GM12892 (cell line): ENCODE measurements around the gene DHX30.

Experiments
- DNase-seq: peaks from one replicate; pipeline ENCODE4 v3.0.0; 2011; ENCODE audit not compliant: insufficient read length
- FAIRE-seq: peaks from 2 replicates; lab custom pipeline; 2011; peaks lifted over from hg19 to GRCh38; lab: Jason Lieb, UNC
- POLR2A ChIP-seq: IDR thresholded peaks from 2 replicates; pipeline ENCODE4 v1.6.1; 2011; ENCODE audit warnings: low read depth, low read length, control low read depth
- POLR2AphosphoS5 ChIP-seq: IDR thresholded peaks from 2 replicates; pipeline ENCODE4 v1.6.1; 2011; ENCODE audit warnings: low read depth, low read length, control low read depth
- TAF1 ChIP-seq: IDR thresholded peaks from 2 replicates; pipeline ENCODE4 v1.6.1; 2011; ENCODE audit warnings: low read depth, mild to moderate bottlenecking, control low read depth, low read length, borderline replicate concordance

Gene DHX30

GRCh38 chr3:47890126-47890827, 87.3 kb downstream of the DHX30 start:
- no peak for FAIRE-seq

GRCh38 chr3:47890828-47891612, 88.1 kb downstream of the DHX30 start:
- DNase-seq (no peak), FAIRE-seq (no peak)
- TF ChIP-seq POLR2A: no peak
- no peak for TF ChIP-seq POLR2AphosphoS5
- TF ChIP-seq TAF1: no peak

More at GRCh38 chr3:47890126-47890827, 87.3 kb downstream of the DHX30 start:
- TF ChIP-seq POLR2AphosphoS5: no peak
- no peak for TF ChIP-seq POLR2A
- TF ChIP-seq TAF1: no peak
- DNase-seq: no peak

- no peak for FAIRE-seq
Measured at GRCh38 chr3:47891613-47892005, 88.7 kb downstream of the DHX30 start.

GRCh38 chr3:47892286-47893040, 89.5 kb downstream of the DHX30 start:
- no peak for FAIRE-seq
- DNase-seq: no peak
- TF ChIP-seq POLR2A (no peak), TAF1 (no peak), POLR2AphosphoS5 (no peak)

More at GRCh38 chr3:47891613-47892005, 88.7 kb downstream of the DHX30 start:
- DNase-seq: no peak
- TF ChIP-seq POLR2A: no peak
- no peak for TF ChIP-seq TAF1
- TF ChIP-seq POLR2AphosphoS5: no peak

- FAIRE-seq: no peak
- no peak for DNase-seq
Measured at GRCh38 chr3:47895241-47895640, 92.3 kb downstream of the DHX30 start.

GRCh38 chr3:47896736-47897135, 93.8 kb downstream of the DHX30 start:
- FAIRE-seq: no peak
- no peak for TF ChIP-seq POLR2AphosphoS5
- TF ChIP-seq POLR2A: no peak
- no peak for TF ChIP-seq TAF1
- no peak for DNase-seq

More at GRCh38 chr3:47895241-47895640, 92.3 kb downstream of the DHX30 start:
- TF ChIP-seq POLR2AphosphoS5: no peak
- no peak for TF ChIP-seq POLR2A
- TF ChIP-seq TAF1: no peak

- FAIRE-seq (no peak), DNase-seq (no peak)
- no peak for TF ChIP-seq POLR2A
- TF ChIP-seq POLR2AphosphoS5: no peak
- TF ChIP-seq TAF1: no peak
Measured at GRCh38 chr3:47897954-47898353, 95.0 kb downstream of the DHX30 start.

- FAIRE-seq (no peak), DNase-seq (no peak)
- TF ChIP-seq POLR2AphosphoS5 (no peak), TAF1 (no peak), POLR2A (no peak)
Measured at GRCh38 chr3:47899495-47900108, 96.7 kb downstream of the DHX30 start.
